CD14-positive monocyte (primary cell): ENCODE data around the gene EGR1. TPM values are rescaled to one million over a fixed set of nuclear protein-coding genes. Genes with fewer than 3 reads are reported as not detected.

Experiments
- DNase-seq, 3 donors: peaks; one replicate each; pipeline ENCODE4 v3.0.0-alpha.2; 2011 to 2022
- H2AFZ ChIP-seq: 2 replicates; pipeline ENCODE4 v1.6.0; 2012; ENCODE audit warnings: mild to moderate bottlenecking, low read depth, low read length, inconsistent platforms; ENCODE audit not compliant: insufficient read depth, poor library complexity, severe bottlenecking
- H3K27ac ChIP-seq, 2 donors: 1 replicate in 1 of 2; 2 replicates in 1 of 2; pipeline ENCODE4 v1.5.1; 2012 to 2013; ENCODE audit warnings: low read length in 2 of 2, control low read depth in 1 of 2, inconsistent platforms in 1 of 2, low read depth in 1 of 2, mild to moderate bottlenecking in 1 of 2
- H3K27me3 ChIP-seq, 2 donors: one replicate each; pipeline versions ENCODE4 v1.6.0 to v1.6.1; 2011 to 2013; ENCODE audit warnings: low read length in 2 of 2; ENCODE audit not compliant: control insufficient read depth in 2 of 2, insufficient read depth in 2 of 2
- H3K36me3 ChIP-seq, 2 donors: replicated peaks in 1 of 2; 1 replicate in 1 of 2; 2 replicates in 1 of 2; pipeline versions ENCODE4 v1.5.1 to v1.6.1; 2012 to 2013; ENCODE audit warnings: low read length in 2 of 2, control low read depth in 1 of 2, inconsistent platforms in 1 of 2, mild to moderate bottlenecking in 1 of 2; ENCODE audit not compliant: insufficient read depth in 2 of 2, control insufficient read depth in 1 of 2
- H3K4me1 ChIP-seq, 2 donors: 1 replicate in 1 of 2; 2 replicates in 1 of 2; pipeline versions ENCODE4 v1.5.1 to v1.6.1; 2012 to 2013; ENCODE audit warnings: low read length in 2 of 2, control low read depth in 1 of 2, inconsistent platforms in 1 of 2, mild to moderate bottlenecking in 1 of 2, moderate library complexity in 1 of 2; ENCODE audit not compliant: insufficient read depth in 2 of 2, control insufficient read depth in 1 of 2
- H3K4me2 ChIP-seq: replicated peaks from 2 replicates; pipeline ENCODE3; 2012; ENCODE audit warnings: low read length, moderate library complexity, mild to moderate bottlenecking; ENCODE audit not compliant: poor library complexity, severe bottlenecking; ENCODE audit errors: extremely low read depth
- H3K4me3 ChIP-seq, 3 experiments: fragments of 200-600 bp in 1 of 3; sonication (generic) in 1 of 3; replicated peaks in 1 of 3; 1 replicate in 2 of 3; 2 replicates in 1 of 3; pipeline ENCODE4 v1.5.1; 2011 to 2013; ENCODE audit warnings: low read length in 3 of 3, mild to moderate bottlenecking in 3 of 3, control low read depth in 2 of 3, low read depth in 2 of 3, inconsistent platforms in 1 of 3, moderate library complexity in 1 of 3
- H3K79me2 ChIP-seq: 2 replicates; pipeline ENCODE4 v1.6.0; 2012; ENCODE audit warnings: mild to moderate bottlenecking, control low read depth, inconsistent platforms, low read length, moderate library complexity; ENCODE audit not compliant: insufficient read depth
- H3K9ac ChIP-seq: 2 replicates; pipeline ENCODE4 v1.6.0; 2017; ENCODE audit warnings: low read length, mild to moderate bottlenecking; ENCODE audit not compliant: insufficient read depth, poor library complexity, severe bottlenecking
- H3K9me3 ChIP-seq, 2 donors: replicated peaks in 1 of 2; 1 replicate in 1 of 2; 2 replicates in 1 of 2; pipeline versions ENCODE4 v1.5.1 to v1.6.1; 2012 to 2013; ENCODE audit warnings: low read length in 2 of 2, control low read depth in 1 of 2; ENCODE audit not compliant: control insufficient read depth in 1 of 2, insufficient read depth in 1 of 2
- H4K20me1 ChIP-seq: 2 replicates; pipeline ENCODE4 v1.6.0; 2012; ENCODE audit warnings: mild to moderate bottlenecking, low read length, control low read depth, moderate library complexity; ENCODE audit not compliant: insufficient read depth
- H3K27ac Mint-ChIP-seq, 7 donors: one replicate each; pipeline ENCODE4 v1.8.0; 2020; ENCODE audit warnings: mild to moderate bottlenecking in 7 of 7, mixed read lengths in 7 of 7, moderate library complexity in 6 of 7, inconsistent platforms in 2 of 7
- H3K27me3 Mint-ChIP-seq, 3 donors: one replicate each; pipeline ENCODE4 v1.8.0; 2021 to 2022; ENCODE audit warnings: low read depth in 3 of 3, mild to moderate bottlenecking in 3 of 3, mixed read lengths in 3 of 3, moderate library complexity in 3 of 3, inconsistent platforms in 1 of 3
- H3K36me3 Mint-ChIP-seq, 2 donors: one replicate each; pipeline ENCODE4 v1.8.0; 2020; ENCODE audit warnings: mixed read lengths in 2 of 2, inconsistent platforms in 1 of 2, mild to moderate bottlenecking in 1 of 2
- H3K4me1 Mint-ChIP-seq: one replicate; pipeline ENCODE4 v1.8.0; 2020; ENCODE audit warnings: mild to moderate bottlenecking, mixed read lengths
- H3K4me3 Mint-ChIP-seq, 2 donors: one replicate each; pipeline ENCODE4 v1.8.0; 2020; ENCODE audit warnings: mild to moderate bottlenecking in 2 of 2, mixed read lengths in 2 of 2, moderate library complexity in 1 of 2
- H3K9me3 Mint-ChIP-seq, 7 donors: one replicate each; pipeline ENCODE4 v1.8.0; 2020 to 2022; ENCODE audit warnings: mixed read lengths in 7 of 7, mild to moderate bottlenecking in 6 of 7, moderate library complexity in 6 of 7, inconsistent platforms in 2 of 7
- WGBS: methylation state at CpG from one replicate; pipeline ENCODE4 v1.1.5; 2013; ENCODE audit warnings: missing lambda C conversion rate; ENCODE audit not compliant: insufficient coverage; 5-methylcytosine and 5-hydroxymethylcytosine counted together
- intact Hi-C, 2 donors: fragments of 100-400 bp; cut with micrococcal nuclease; formaldehyde crosslinking; loops; one replicate each; pipeline versions ENCODE4 v1.15.0 to v1.15.1; 2023
- polyA plus RNA-seq, 3 donors: library from polyadenylated mRNA; depleted of rRNA in 1 of 3; unstranded in 2 of 3; stranded (reverse) in 1 of 3; fragments of 300-500 nt in 2 of 3; fragments of >200 nt in 1 of 3; fragmentation: Illumina TruSeq in 2 of 3; gene quantifications; 1 replicate in 2 of 3; 2 replicates in 1 of 3; pipeline ENCODE4 v1.2.3, GENCODE V29; 2012 to 2021
- TF ChIP-seq, protein P1 (sequence below): fragments of 200-600 bp; IDR thresholded peaks from one replicate; pipeline ENCODE4 v1.8.0; 2022; ENCODE audit warnings: antibody characterized with exemption, mild to moderate bottlenecking

EGR1 gene
- polyA plus RNA-seq, 3 donors, result 8.4 to 105 (median 16.9) TPM

DNA sequence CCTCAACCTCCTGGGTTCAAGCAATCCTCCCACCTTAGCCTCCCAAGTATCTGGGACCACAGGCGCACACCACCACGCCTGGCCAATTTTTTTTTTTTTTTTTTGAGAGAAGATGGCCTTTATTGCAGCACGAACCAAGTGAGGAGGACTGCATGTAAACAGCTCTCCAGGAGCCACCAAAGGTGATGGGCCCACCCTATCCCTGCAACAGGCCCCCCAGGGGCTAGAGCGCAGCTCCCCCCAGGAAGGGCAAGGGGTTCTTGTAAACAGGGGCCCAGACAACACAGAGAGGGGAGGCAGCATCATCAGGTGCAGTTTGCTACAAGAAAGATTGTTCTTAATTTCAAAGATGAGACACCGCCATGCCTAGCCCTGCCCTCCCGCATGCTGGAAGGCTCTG is 12.6 kb upstream of the EGR1 start:
- H4K20me1 ChIP-seq, result no peaks in the 10 kb centered on the region
- H3K9me3 ChIP-seq, result no peaks in the 10 kb centered on the region
- no peaks in the 10 kb centered on the region for H3K79me2 ChIP-seq
- no peak overlapping the region for H3K4me2 ChIP-seq
- no peak overlapping the region for H3K9ac ChIP-seq
- Mint-ChIP-seq H3K27ac (no peak overlapping the region), H3K4me3 (no peak overlapping the region), H3K9me3 (peaks cover 0 to 1% (median 0%) of the 10 kb centered on the region in 7 donors), H3K27me3 (peaks cover 5 to 18% (median 7%) of the 10 kb centered on the region in 3 donors), H3K4me1 (peaks cover 6% of the 10 kb centered on the region), H3K36me3 (no peaks in the 10 kb centered on the region)
- H3K4me1 ChIP-seq, result peaks cover 0 to 3% of the 10 kb centered on the region in 2 donors
- H2AFZ ChIP-seq, result no peak overlapping the region
- DNase-seq, result no peak
- TF ChIP-seq, protein P1, sequence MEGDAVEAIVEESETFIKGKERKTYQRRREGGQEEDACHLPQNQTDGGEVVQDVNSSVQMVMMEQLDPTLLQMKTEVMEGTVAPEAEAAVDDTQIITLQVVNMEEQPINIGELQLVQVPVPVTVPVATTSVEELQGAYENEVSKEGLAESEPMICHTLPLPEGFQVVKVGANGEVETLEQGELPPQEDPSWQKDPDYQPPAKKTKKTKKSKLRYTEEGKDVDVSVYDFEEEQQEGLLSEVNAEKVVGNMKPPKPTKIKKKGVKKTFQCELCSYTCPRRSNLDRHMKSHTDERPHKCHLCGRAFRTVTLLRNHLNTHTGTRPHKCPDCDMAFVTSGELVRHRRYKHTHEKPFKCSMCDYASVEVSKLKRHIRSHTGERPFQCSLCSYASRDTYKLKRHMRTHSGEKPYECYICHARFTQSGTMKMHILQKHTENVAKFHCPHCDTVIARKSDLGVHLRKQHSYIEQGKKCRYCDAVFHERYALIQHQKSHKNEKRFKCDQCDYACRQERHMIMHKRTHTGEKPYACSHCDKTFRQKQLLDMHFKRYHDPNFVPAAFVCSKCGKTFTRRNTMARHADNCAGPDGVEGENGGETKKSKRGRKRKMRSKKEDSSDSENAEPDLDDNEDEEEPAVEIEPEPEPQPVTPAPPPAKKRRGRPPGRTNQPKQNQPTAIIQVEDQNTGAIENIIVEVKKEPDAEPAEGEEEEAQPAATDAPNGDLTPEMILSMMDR, result no peak
- no peaks in the 10 kb centered on the region for H3K36me3 ChIP-seq
- no peak overlapping the region for H3K27ac ChIP-seq
- WGBS, result 97% methylated on average over 3 of the region's 6 CpGs
- no peaks in the 10 kb centered on the region for H3K27me3 ChIP-seq
- intact Hi-C loops, result no loop called here
- H3K4me3 ChIP-seq, result no peak overlapping the region

DNA sequence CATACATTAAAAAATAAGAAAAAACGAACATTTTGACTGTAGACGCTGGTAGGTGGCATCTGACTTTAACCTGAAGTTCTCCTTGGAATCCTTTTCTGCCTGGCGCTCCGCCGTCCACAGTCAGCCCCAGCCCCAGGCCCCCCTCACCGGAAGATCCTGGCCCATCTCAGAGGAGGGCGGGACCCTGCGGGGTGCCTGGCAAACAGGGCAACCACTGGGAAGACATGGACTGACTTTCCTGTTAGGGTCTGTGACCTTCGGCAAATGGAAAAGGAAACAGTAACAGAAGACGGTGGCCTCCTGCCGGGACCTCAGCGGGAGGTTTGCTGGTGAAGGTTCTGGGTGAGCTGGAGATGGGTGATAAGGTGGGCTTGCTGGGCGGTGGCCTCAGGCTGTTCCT is 11.7 kb upstream of the EGR1 start:
- intact Hi-C loops, result no loop called here
- Histone ChIP-seq H3K4me3 (no peak overlapping the region), H3K36me3 (no peaks in the 10 kb centered on the region), H3K4me1 (peaks cover 8 to 9% of the 10 kb centered on the region in 2 donors), H3K27me3 (no peaks in the 10 kb centered on the region), H2AFZ (no peak overlapping the region), H3K4me2 (no peak overlapping the region), H3K79me2 (no peaks in the 10 kb centered on the region), H3K9ac (no peak overlapping the region), H4K20me1 (no peaks in the 10 kb centered on the region), H3K27ac (no peak overlapping the region), H3K9me3 (no peaks in the 10 kb centered on the region)
- TF ChIP-seq, protein P1, result no peak
- H3K9me3 Mint-ChIP-seq, result peaks cover 0 to 1% (median 0%) of the 10 kb centered on the region in 7 donors
- DNase-seq, result no peak
- H3K4me3 Mint-ChIP-seq, result no peak overlapping the region
- peaks cover 4 to 15% (median 5%) of the 10 kb centered on the region in 3 donors for H3K27me3 Mint-ChIP-seq
- H3K4me1 Mint-ChIP-seq, result peaks cover 15% of the 10 kb centered on the region
- no peak overlapping the region for H3K27ac Mint-ChIP-seq
- 96% methylated on average over 12 of the region's 13 CpGs for WGBS
- H3K36me3 Mint-ChIP-seq, result peaks cover 0 to 2% of the 10 kb centered on the region in 2 donors
